Hepatic stellate cell (primary cell): ENCODE measurements around the gene XPR1.

ENCODE experiments used
- DNase-seq: peaks from one replicate; pipeline ENCODE4 v3.0.0; 2011; ENCODE audit warnings: low spot score

Gene XPR1

GRCh38 chr1:180933141-180933540, 301.3 kb downstream of the XPR1 start:
- no peak for DNase-seq

- no peak for DNase-seq
These were observed 302.7 kb downstream of the XPR1 start for GRCh38 chr1:180934563-180934962.

GRCh38 chr1:180935326-180936109, 303.7 kb downstream of the XPR1 start:
- no peak for DNase-seq

GRCh38 chr1:180936110-180937011, 304.5 kb downstream of the XPR1 start:
- DNase-seq = no peak

GRCh38 chr1:180937012-180937372, 305.2 kb downstream of the XPR1 start:
- no peak for DNase-seq

- DNase-seq = no peak
These were observed 305.9 kb downstream of the XPR1 start for GRCh38 chr1:180937624-180938225.

GRCh38 chr1:180939073-180939710, 307.4 kb downstream of the XPR1 start:
- DNase-seq = no peak

- DNase-seq = no peak
These were observed 307.9 kb downstream of the XPR1 start for GRCh38 chr1:180939711-180940103.
